K562 (cell line): ENCODE measurements around the gene PDCD10. TPM values are rescaled to one million over a fixed set of nuclear protein-coding genes. Genes with fewer than 3 reads are reported as not detected.
A peak's percentile ranks its signal among the peaks of the same experiment; 100 is the strongest.

Source experiments
- ATAC-seq: fragments of 200-7000 bp; cut with Tn5 transposase; 3 replicates; pipeline ENCODE4 v1.9.1; 2020; ENCODE audit warnings: moderate library complexity
- BruUV-seq: library from RNA; stranded (reverse); fragments of 400-500 nt; replicated peaks from 2 replicates; lab custom pipeline; 2021; lab: Mats Ljungman, UMichigan
- CTCF ChIA-PET: fragments of 300-600 bp; formaldehyde crosslinking; extraction: SDS; loops from one replicate; lab custom pipeline; 2021; ENCODE audit warnings: low intra/inter-chr PET ratio; lab: Yijun Ruan, JAX
- POLR2A ChIA-PET: fragments of 300-600, 350-650 bp; sonication (Branson Sonifier 250); formaldehyde crosslinking; extraction: SDS; loops from one replicate; lab custom pipeline; 2021; ENCODE audit warnings: antibody characterized with exemption, inconsistent platforms; lab: Yijun Ruan, JAX
- DNase-seq, 4 experiments: peaks; one replicate each; pipeline versions ENCODE4 v3.0.0 to v3.0.0-alpha.2; 2011 to 2018; ENCODE audit warnings: low spot score in 3 of 4, mixed read lengths in 3 of 4; ENCODE audit errors: extremely low read depth in 1 of 4
- FAIRE-seq: peaks from 2 replicates; lab custom pipeline; 2011; peaks lifted over from hg19 to GRCh38; lab: Jason Lieb, UNC
- H2AFZ ChIP-seq: 2 replicates; pipeline ENCODE4 v1.6.0; 2011; ENCODE audit warnings: low read depth, low read length, control low read depth, inconsistent platforms
- H3K27ac ChIP-seq: fragments of 200-600 bp; 3 replicates; pipeline ENCODE4 v1.8.0; 2011; ENCODE audit warnings: low read depth, mild to moderate bottlenecking, control low read depth, inconsistent platforms, low read length, moderate library complexity, mixed read lengths; ENCODE audit errors: extremely low read depth
- H3K27me3 ChIP-seq, 2 experiments: fragments of 300-600 bp in 1 of 2; 2 replicates in 1 of 2; 3 replicates in 1 of 2; pipeline versions ENCODE4 v1.6.0 to v1.8.0; 2011; ENCODE audit warnings: inconsistent platforms in 2 of 2, low read length in 2 of 2, mild to moderate bottlenecking in 1 of 2, mixed read lengths in 1 of 2, moderate library complexity in 1 of 2; ENCODE audit not compliant: control insufficient read depth in 2 of 2, insufficient read depth in 2 of 2
- H3K36me3 ChIP-seq: fragments of 300-600 bp; 3 replicates; pipeline ENCODE4 v1.8.0; 2011; ENCODE audit warnings: mild to moderate bottlenecking, low read length, inconsistent platforms; ENCODE audit not compliant: control insufficient read depth, insufficient read depth
- H3K4me1 ChIP-seq, 2 experiments: fragments of 200-600 bp in 1 of 2; replicated peaks in 1 of 2; 2 replicates in 1 of 2; 3 replicates in 1 of 2; pipeline versions ENCODE4 v1.5.1 to v1.8.0; 2011; ENCODE audit warnings: inconsistent platforms in 2 of 2, low read length in 2 of 2, mild to moderate bottlenecking in 1 of 2, mixed read lengths in 1 of 2, moderate library complexity in 1 of 2; ENCODE audit not compliant: control insufficient read depth in 2 of 2, insufficient read depth in 2 of 2
- H3K4me2 ChIP-seq: 2 replicates; pipeline ENCODE4 v1.6.1; 2011; ENCODE audit warnings: low read length, control low read depth, inconsistent platforms, mixed read lengths; ENCODE audit not compliant: insufficient read depth
- H3K4me3 ChIP-seq: fragments of 200-600 bp; sonication (generic), shearing (Covaris generic); 2 replicates; pipeline ENCODE4 v1.5.1; 2016; ENCODE audit warnings: control low read depth, inconsistent platforms
- H3K79me2 ChIP-seq: fragments of 200-600 bp; 3 replicates; pipeline ENCODE4 v1.8.0; 2011; ENCODE audit warnings: low read length, inconsistent platforms; ENCODE audit not compliant: control insufficient read depth, insufficient read depth
- H3K9ac ChIP-seq, 2 experiments: 2 replicates each; pipeline versions ENCODE4 v1.6.0 to v1.6.1; 2011; ENCODE audit warnings: low read depth in 2 of 2, low read length in 2 of 2, control low read depth in 1 of 2, inconsistent platforms in 1 of 2, mild to moderate bottlenecking in 1 of 2, mixed read lengths in 1 of 2; ENCODE audit not compliant: insufficient read depth in 1 of 2
- H3K9me1 ChIP-seq: one replicate; pipeline ENCODE4 v1.6.0; 2011; ENCODE audit warnings: inconsistent platforms, mild to moderate bottlenecking, low read length, moderate library complexity; ENCODE audit not compliant: control insufficient read depth, insufficient read depth
- H3K9me3 ChIP-seq: replicated peaks from 2 replicates; pipeline ENCODE4 v1.5.1; 2011; ENCODE audit warnings: low read depth, low read length, inconsistent platforms; ENCODE audit not compliant: control insufficient read depth, insufficient read depth
- H4K20me1 ChIP-seq: replicated peaks from 2 replicates; pipeline ENCODE4 v1.6.1; 2011; ENCODE audit warnings: low read length, inconsistent platforms, mixed read lengths; ENCODE audit not compliant: control insufficient read depth, insufficient read depth
- CBFA2T2 ChIP-seq: fragments of 450-650 bp; conservative IDR thresholded peaks from 2 replicates; pipeline ENCODE4 v1.6.1; 2017; ENCODE audit warnings: mild to moderate bottlenecking
- NFIC ChIP-seq: fragments of 450-650 bp; IDR thresholded peaks from 2 replicates; pipeline ENCODE4 v1.6.1; 2017; ENCODE audit warnings: mild to moderate bottlenecking, inconsistent platforms
- POLR2AphosphoS2 ChIP-seq: IDR thresholded peaks from 2 replicates; pipeline ENCODE4 v1.6.1; 2012; ENCODE audit warnings: low read length, improper control_type of control experiment
- SMARCA5 ChIP-seq: fragments of 450-650 bp; IDR thresholded peaks from 2 replicates; pipeline ENCODE4 v1.6.1; 2016
- THRAP3 ChIP-seq: fragments of 450-650 bp; IDR thresholded peaks from 2 replicates; pipeline ENCODE4 v1.6.1; 2016; ENCODE audit warnings: mild to moderate bottlenecking, inconsistent platforms, borderline replicate concordance
- WGBS: fragments of 100-300 bp; shearing (Covaris generic); methylation state at CpG from one replicate; pipeline ENCODE4 v1.1.6; 2016; ENCODE audit warnings: low coverage, mixed read lengths; ENCODE audit not compliant: insufficient coverage; ENCODE audit errors: missing lambda C conversion rate; 5-methylcytosine and 5-hydroxymethylcytosine counted together
- in situ Hi-C: fragments of 300-500 bp; cut with MboI; formaldehyde crosslinking; loops from 4 replicates; pipeline ENCODE4 v1.15.0; 2018; ENCODE audit warnings: inconsistent platforms, mixed read lengths
- intact Hi-C: fragments of 100-400 bp; cut with micrococcal nuclease; formaldehyde crosslinking; loops from 2 replicates; pipeline ENCODE4 v1.14.2; 2022
- polyA plus RNA-seq, 8 experiments: library from polyadenylated mRNA; depleted of rRNA in 4 of 8; stranded (reverse) in 5 of 8; unstranded in 3 of 8; fragments of >200 nt; fragmentation: Nextera tagmentation in 2 of 8; fragmentation: Illumina TruSeq in 1 of 8; extraction: Ambion mirVana in 2 of 8; extraction: Trizol in 1 of 8; gene quantifications; 2 replicates each; pipeline versions ENCODE4 v1.2.1 to v1.2.3, GENCODE V29; 2011 to 2014; ENCODE audit warnings: inconsistent platforms in 1 of 8, missing spikeins in 1 of 8
- total RNA-seq, 7 experiments: library from RNA; depleted of rRNA in 6 of 7; stranded (reverse); fragments of >200 nt in 6 of 7; fragmentation: Illumina TruSeq in 2 of 7; extraction: Trizol in 2 of 7; gene quantifications; 2 replicates each; pipeline versions ENCODE4 v1.2.1 to v1.2.3, GENCODE V29; 2011 to 2021; ENCODE audit warnings: low replicate concordance in 1 of 7
- TF ChIP-seq, protein P1 (sequence below), 3 experiments: IDR thresholded peaks in 2 of 3; conservative IDR thresholded peaks in 1 of 3; 2 replicates each; pipeline ENCODE4 v1.5.1; 2011 to 2012; ENCODE audit warnings: low read length in 3 of 3, mild to moderate bottlenecking in 3 of 3, control low read depth in 2 of 3, improper control_type of control experiment in 1 of 3, inconsistent platforms in 1 of 3, low read depth in 1 of 3, mixed read lengths in 1 of 3, moderate library complexity in 1 of 3; ENCODE audit not compliant: insufficient read depth in 2 of 3
- TF ChIP-seq, protein P2 (sequence below): fragments of 250-450 bp; sonication (Bioruptor Pico); IDR thresholded peaks from 2 replicates; pipeline ENCODE4 v1.6.1; 2021; ENCODE audit warnings: mild to moderate bottlenecking

The PDCD10 gene
- total and polyA plus RNA-seq, 9 of the 15 experiments (the other 6 are each of a cell fraction or from before 2014, with no cell fraction given), result 121 to 476 (median 232) TPM

DNA sequence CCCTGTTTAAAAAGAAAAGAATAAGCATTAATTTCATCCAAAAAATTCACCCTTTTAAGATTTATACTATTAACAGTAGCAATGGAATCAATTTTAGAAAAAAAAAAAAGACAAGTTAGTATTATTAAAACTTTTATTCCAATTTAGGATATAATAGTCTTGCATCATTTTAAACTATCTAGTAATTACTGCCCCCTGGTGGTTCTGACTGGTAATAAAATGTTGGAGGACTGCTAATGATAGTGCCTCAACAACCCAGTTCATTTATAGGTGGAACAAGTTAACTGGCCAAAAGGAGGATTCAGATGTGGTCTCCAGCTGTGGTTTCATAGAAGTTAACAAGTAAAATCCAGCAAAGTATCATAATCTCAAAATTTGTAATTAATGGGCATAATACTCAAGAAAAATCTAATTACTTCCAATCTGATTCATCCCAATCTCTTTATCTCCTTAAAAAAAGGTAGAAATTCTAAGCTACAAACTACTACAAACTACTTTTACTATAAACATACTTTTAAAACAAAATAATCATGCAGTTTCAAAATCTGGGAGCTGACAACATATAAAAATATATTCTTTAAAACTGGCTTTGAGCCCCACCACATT lies 50.2 kb downstream of the PDCD10 start (continued):
- TF ChIP-seq, protein P1, sequence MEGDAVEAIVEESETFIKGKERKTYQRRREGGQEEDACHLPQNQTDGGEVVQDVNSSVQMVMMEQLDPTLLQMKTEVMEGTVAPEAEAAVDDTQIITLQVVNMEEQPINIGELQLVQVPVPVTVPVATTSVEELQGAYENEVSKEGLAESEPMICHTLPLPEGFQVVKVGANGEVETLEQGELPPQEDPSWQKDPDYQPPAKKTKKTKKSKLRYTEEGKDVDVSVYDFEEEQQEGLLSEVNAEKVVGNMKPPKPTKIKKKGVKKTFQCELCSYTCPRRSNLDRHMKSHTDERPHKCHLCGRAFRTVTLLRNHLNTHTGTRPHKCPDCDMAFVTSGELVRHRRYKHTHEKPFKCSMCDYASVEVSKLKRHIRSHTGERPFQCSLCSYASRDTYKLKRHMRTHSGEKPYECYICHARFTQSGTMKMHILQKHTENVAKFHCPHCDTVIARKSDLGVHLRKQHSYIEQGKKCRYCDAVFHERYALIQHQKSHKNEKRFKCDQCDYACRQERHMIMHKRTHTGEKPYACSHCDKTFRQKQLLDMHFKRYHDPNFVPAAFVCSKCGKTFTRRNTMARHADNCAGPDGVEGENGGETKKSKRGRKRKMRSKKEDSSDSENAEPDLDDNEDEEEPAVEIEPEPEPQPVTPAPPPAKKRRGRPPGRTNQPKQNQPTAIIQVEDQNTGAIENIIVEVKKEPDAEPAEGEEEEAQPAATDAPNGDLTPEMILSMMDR (IDR thresholded peaks at IDR 0.05 in 2 of 3, conservative IDR thresholded peaks at IDR 0.05 in 1 of 3; ENCODE audit: insufficient read depth in 2 of 3, low read depth in 1 of 3, low read length in 3 of 3), result peak; percentile 39 to 58 (median 50); a peak in 4 of 6 replicates
- TF ChIP-seq THRAP3 (no peak), SMARCA5 (no peak)

- peaks cover 80% of the 10 kb centered on the region for H3K36me3 ChIP-seq
- DNase-seq (no peak), ATAC-seq (no peak), FAIRE-seq (peak; percentile 19)
- H2AFZ ChIP-seq, result no peak overlapping the region
- no peaks in the 10 kb centered on the region for H4K20me1 ChIP-seq
- BruUV-seq, result no TSS peak
- no peak overlapping the region for H3K4me2 ChIP-seq
- ChIA-PET POLR2A (interaction anchor here (1.1 kb wide), 1 partner anchor 14 kb away, joined by 3 read pairs; no protein-coding TSS in a partner anchor), CTCF (interaction anchor here (0.6 kb wide), 1 partner anchor 234 kb away, joined by 3 read pairs; no protein-coding TSS in a partner anchor)
- H3K79me2 ChIP-seq, result no peaks in the 10 kb centered on the region; the same call in 2 of the 3 replicates
- H3K27me3 ChIP-seq, result no peaks in the 10 kb centered on the region
- TF ChIP-seq POLR2AphosphoS2 (0 out of 2 replicates have a peak, but pooled peaks have one; percentile 11), NFIC (no peak), CBFA2T2 (no peak)
- TF ChIP-seq, protein P2, sequence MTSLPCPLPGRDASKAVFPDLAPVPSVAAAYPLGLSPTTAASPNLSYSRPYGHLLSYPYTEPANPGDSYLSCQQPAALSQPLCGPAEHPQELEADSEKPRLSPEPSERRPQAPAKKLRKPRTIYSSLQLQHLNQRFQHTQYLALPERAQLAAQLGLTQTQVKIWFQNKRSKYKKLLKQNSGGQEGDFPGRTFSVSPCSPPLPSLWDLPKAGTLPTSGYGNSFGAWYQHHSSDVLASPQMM (CRISPR knock-in tag), result no peak
- no peak overlapping the region for H3K4me3 ChIP-seq
- no peak overlapping the region for H3K9ac ChIP-seq
- intact Hi-C loops (no loop called here), in situ Hi-C loops (no loop called here)
- WGBS, result 98% methylated on average over 4 of the region's 4 CpGs
- no peaks in the 10 kb centered on the region for H3K9me1 ChIP-seq
- no peaks in the 10 kb centered on the region for H3K4me1 ChIP-seq
- no peaks in the 10 kb centered on the region for H3K9me3 ChIP-seq
- no peak overlapping the region for H3K27ac ChIP-seq
Measured at GRCh38 chr3:167679526-167679925, 55.2 kb downstream of the PDCD10 start.
